Measurements from ENCODE around the gene XKR8.

The XKR8 gene

DNA sequence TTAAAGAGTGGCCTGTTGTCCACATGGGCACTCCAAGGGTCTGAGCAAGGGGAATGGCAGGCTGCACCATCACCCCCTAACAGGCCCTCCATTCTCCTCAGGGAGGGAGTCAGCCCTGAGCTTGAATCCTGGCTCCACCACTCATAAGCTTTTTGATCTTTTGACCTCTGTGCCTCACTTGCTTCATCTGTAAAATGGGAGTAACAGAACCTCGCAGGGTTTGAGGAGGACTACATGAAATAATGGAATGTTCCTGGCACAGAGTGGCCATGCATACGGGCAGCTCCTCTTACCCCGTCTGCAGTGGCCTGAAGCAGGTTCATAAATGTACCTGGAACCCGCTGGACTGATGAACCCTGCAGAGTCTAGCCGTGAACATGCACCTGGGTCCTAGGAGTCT, 2.1 kb upstream of the XKR8 start:
- no peak for DNase-seq

DNA sequence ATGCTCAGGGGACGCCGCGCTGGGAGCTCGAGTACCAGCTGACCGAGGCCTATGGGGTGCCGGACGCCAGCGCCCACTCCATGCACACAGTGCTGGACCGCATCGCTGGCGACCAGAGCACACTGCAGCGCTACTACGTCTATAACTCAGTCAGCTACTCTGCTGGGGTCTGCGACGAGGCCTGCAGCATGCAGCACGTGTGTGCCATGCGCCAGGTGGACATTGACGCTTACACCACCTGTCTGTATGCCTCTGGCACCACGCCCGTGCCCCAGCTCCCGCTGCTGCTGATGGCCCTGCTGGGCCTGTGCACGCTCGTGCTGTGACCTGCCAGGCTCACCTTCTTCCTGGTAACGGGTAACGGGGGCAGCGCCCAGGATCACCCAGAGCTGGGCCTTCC, 1.3 kb upstream of the XKR8 start:
- no peak for DNase-seq

DNA sequence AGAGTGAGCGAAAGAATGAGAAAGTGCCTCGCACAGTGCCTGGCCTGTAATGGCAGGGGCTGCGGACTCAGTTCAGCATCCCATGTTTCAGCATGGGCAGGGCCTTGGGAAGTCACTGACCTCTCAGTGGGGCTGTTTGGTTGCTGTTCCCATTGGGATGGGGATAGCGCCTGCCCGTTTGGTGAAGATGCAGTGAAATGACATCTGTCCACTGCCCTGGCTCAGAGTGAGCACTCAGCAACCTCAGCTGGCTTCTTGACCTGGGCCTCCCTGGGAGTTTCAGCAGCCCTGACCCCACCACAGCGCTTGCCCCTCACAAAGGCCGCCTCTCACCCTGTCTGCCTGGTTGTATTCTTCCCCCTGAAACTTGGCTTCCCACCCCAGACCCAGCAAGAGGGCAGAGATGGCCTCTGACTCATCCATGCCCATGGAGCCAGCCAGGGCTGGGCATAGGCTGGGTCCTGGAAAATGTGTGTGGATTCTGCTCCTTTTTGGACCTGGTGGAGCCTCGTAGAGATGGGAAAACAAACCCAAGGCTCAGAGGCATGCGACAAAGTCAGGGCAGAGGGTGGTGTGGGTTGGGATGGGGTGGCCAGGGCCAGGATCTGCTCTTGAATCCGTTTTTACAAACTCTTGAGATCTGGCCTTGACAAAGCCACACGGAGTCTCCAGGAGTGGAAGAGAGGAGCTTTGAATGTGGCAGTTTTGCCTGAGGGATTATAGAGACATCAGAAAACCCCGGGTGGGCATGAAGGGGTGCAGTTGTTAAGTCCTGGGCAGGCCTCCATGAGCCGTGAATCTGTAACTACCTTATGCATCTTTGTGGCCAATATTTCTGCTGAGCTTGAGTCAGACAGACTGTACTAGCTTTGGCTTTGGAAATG, 1.2 kb downstream of the XKR8 start:
- DNase-seq: no peak

DNA sequence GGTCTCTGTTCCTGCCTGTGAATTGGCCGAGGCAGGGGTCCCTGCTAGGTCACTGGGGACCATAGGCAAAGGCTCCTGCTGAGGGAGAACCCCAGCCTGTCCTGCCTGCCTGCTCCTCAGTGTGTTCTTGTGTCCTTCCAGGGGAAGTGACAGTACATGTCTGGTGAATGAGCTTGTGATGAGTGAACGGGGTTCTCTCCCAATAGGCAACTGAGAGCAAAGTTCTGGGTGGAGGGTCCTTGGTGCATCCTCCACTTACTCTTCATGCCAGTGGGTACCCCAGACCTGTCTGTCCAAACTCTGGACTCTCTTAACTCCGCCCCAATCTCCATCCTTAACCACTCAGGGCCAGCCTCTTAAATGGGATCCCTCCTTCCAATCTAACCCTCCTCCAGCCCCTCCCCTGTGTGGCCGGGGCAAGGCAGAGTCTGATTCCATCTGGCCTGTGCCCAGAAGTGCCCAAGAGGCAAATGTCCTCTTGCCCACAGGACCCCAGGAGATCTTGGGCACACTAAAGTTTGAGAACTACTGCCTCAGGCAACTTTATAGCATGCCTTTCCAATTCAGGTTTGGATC, 2.0 kb downstream of the XKR8 start:
- no peak for DNase-seq

DNA sequence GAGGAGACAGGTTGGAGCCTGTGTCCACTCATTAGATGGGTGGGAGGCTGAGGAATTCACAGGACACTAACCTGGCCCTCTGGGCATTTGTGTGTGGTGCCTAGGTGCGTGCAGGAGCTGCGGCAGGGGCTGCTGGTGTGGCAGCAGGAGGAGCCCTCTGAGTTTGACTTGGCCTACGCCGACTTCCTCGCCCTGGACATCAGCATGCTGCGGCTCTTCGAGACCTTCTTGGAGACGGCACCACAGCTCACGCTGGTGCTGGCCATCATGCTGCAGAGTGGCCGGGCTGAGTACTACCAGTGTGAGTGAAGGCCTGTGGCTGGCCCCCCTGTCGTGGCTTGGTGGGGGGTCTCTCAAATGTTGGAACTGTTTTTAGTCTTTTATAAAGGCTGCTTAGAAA, 3.6 kb downstream of the XKR8 start:
- DNase-seq: no peak

DNA sequence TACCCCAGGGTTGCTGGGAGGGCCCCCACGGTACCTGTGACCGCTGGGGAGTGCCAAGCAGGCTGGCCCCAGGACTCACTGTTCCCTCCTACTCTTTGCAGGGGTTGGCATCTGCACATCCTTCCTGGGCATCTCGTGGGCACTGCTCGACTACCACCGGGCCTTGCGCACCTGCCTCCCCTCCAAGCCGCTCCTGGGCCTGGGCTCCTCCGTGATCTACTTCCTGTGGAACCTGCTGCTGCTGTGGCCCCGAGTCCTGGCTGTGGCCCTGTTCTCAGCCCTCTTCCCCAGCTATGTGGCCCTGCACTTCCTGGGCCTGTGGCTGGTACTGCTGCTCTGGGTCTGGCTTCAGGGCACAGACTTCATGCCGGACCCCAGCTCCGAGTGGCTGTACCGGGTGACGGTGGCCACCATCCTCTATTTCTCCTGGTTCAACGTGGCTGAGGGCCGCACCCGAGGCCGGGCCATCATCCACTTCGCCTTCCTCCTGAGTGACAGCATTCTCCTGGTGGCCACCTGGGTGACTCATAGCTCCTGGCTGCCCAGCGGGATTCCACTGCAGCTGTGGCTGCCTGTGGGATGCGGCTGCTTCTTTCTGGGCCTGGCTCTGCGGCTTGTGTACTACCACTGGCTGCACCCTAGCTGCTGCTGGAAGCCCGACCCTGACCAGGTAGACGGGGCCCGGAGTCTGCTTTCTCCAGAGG, 6.8 kb downstream of the XKR8 start:
- no peak for DNase-seq

DNA sequence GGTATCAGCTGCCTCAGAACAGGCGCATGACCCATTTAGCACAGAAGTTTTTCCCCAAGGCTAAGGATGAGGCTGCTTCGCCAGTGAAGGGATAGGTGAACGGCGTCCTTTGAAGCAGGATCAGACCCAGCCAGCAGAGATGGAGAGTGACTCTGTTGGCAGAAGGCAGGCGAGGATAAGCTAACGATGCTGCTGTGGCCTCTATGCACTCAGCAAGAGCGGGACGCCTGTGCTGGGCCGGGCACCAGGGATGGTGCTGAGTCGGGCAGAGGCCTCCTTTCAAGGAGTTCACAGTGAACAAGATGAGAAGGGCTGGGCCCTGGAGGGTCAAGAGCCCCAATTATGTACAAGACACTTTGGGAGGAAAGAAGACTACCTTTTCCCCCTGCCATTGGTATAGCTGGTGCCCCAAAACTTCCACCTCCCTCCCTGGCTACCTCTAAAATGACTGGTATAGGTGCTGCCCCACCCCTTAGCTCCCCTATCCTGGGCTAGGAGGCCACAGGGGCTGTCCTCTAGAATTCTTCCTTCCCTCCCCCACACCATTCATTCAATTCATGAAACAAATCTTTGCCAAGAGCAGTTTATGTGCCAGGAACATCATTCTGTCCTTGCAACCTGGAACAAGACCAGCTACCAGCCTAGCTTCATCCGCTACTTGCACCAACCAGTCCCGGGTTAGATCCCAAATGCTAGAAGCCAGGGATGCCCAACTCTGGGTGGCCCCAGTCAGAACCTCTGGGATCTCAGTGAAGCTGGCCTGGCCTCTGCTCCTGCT, 7.5 kb downstream of the XKR8 start:
- no peak for DNase-seq

DNA sequence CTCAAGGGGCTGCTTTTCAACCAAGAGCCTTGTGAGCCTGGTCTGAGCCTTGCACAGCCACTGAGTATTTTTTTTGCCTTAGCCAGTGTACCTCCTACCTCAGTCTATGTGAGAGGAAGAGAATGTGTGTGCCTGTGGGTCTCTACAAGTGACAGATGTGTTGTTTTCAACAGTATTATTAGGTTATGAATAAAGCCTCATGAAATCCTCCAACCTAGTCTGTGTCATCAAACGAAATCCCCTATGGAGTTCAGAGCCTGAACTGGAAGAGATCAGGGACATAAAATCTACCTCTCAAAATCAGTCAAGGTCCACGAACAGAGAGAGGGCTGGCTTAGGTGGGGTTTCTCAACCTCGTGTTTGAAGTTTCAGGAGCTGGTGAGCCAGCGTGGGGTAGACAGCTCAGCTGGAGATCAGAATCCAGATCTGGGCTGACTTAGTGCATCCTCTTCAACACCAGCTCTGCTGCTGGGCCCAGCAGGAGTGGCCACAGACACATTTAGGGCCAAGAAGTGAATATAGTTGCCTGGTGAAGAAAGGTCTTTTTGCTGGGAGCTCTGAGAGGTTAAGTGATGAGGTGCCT, 8.2 kb downstream of the XKR8 start:
- DNase-seq: no peak

DNA sequence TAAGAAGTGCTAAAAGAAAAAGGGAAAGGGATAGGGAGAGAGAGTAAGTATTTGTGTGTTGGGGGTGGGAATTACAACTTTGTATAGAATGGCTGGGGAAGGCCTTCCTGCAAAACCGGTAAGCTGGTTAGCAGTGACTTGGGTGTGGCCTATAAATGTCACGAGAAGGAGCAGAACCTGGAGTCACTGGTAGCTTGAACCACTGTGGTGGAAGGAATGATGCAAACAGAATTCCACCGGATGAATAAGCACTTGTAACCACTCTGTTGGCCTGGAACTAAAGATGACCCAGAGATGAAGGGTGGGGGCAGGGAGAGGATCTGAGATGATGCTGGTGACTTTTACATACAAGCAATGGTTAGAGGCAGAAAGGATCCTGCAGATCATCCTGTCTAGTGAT, 8.9 kb downstream of the XKR8 start:
- no peak for DNase-seq

DNA sequence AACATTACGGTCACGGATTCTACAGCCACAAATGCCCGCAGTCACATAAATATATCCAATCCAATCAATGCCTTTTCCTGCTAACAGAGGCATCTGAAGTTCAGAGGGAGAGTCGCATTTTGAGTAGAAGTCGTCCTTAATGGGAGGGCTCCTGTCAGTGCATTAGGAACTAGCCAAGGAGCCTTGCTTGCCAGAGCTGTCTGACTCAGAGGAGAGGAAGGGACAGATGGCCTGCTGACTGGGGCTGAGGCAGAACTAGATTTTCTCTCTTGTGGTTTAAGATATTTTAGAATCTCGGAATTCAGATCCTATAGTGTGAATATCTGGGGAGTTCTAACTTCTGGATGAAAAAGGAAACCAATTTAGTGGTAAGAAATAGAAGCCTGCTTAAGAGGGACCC, 10.6 kb downstream of the XKR8 start:
- no peak for DNase-seq

DNA sequence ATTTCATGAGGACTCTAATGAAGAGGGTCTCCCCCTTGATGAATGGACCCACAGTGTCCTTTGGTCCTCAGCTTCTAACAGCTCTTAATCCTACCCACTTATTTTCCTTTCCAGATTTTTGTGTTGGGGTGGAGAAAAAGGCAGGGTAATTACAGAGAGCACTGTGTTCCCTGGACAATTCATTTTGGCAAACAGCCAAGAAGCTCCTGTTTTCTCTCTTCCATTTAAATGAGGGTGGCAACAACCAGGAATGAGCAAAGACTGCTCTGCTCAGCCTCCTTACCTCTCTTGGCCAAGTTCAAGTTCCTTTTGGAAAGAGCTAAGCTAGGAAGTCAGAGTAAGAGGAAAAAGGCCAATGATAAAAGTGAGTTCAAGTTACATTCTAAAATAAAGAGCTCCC, 11.9 kb downstream of the XKR8 start:
- no peak for DNase-seq

DNA sequence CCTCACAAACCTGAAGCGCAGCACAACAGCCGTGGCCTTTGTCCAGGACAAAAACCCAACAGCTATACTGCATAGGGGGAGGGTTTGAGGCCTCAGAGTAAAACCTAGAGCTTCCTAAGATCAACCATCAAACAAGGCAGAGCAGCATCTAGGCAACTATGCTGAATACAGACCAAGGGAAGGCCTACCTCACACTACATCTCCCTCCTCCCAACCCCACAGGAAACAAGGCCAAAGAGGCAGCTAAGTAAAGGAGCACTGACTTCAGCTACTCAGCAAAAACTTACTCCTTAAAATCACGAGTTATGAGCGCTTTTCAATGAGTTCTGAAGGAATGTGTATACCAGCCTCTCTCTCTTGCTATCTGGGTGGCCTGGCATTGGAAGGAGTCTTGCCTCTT, 12.4 kb downstream of the XKR8 start:
- no peak for DNase-seq

DNA sequence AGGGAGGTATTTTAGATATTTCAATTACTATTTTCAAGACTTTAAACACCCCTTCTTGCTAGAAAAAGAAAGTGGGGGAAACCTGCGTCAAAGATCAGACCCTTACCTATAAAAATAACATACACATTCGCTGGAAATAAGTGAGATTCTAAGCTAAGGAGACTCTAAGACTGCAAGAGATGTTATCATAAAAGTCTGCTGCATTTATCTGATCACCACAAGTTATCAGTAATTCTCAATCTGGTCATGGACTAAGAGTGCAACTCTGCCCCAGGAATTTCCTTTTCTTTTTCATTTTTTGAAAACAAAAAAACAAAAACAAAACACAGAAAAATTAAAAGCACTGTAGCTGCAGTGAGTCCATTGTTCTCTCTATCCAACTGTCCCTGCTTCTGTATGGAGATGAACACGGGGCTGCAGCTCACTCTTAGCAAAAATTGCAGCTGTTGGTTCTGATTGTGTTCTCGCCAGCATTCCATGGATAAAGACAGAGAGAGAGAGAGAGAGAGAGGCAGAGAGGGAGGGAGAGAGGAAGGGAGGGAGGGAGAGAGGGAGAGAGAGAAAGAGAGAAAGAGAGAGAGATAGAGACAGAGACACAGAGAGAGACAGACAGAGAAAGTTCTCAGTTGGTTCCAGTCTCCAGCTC, 14.1 kb downstream of the XKR8 start:
- no peak for DNase-seq

DNA sequence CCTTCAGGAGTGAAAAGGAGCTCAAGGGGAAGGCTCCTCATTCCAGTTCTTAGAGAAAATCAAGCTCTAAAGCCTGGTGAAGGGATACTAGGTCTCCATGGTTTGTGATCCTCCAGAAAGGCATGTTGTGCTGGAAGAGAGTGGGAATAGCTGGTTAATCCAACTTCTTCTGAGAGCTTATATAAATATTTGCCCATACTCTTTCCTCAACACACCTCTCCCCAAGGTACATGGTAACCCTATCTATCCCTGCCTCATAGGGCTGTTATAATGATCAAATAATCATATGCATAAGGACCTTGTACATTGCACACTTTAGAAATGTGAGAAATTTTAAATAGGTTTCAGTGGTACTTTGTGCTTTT, 14.6 kb downstream of the XKR8 start:
- no peak for DNase-seq

DNA sequence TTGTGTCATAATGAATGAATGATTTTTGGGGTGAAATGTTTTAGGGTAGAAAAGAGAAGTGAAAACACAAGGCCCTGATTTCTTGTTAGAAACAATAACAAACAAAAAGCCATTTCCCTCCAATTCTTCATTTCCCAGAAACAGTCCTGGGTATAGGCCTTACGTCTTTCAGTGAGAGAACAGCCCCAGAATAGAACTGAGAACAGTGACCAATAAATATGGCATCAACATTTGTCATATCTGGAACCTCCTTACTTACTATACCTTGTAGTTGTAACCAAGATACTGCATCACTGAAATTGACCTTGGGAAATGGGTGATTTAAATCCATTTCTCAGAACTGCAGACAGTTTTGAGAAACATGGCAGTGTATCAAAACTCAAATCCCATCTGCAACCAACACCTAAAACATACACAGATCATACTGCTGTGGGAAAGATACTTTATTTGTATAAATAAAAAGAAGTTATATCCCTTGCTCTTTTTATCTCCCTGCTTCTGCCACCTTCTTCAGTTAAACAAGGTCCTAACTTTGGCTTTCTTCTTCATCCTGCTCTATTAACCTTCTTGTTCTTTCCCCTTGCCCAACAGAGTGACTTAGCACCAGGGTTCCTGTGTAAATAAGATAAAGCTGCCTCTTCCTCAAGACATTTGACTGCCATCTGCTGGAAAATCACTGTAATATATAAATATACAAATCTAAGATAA, 19.5 kb downstream of the XKR8 start:
- DNase-seq: no peak

DNA sequence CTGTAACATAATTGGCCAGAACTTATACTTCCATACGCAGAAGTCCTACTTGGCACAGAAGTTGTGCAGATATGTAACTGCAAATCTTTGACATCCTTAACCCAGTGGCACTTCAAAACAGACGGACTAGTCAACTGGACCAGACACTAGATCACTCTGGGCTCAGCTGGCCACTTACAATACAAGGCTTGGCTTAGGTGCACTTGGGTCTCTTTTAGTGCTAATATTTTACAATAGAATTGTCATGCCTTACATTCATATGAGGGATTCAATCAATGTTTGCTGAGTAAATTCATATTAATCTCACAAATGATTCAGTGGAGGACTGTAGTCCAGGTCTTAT, 20.1 kb downstream of the XKR8 start:
- DNase-seq: no peak

DNA sequence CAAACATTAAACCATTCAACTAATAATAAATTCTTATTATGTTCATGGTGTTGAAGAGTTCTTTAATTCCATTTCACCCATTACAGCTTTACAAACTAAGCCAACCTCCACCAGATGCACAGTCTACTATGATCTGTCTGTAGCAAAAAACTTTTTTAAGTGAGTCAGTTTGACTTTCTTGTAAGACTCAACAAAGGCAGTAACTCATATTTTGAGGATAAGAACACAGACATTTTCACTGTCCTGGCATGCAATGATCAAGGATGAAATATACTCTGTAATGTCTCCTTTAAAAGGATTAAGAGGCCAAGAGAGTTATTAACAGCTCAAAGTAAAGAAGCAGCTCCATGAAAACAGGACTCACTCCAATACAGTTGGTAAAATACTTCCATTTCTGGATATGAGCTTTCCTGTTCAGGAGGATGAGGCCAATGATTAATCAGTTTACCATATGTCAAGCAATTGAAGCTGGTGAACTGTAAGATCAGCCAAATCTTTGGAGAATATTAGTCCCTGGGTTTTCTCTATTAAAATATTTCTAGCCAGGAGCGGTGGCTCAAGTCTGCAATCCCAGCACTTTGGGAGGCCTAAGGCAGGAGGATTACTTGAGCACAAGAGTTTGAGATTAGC, 20.6 kb downstream of the XKR8 start:
- no peak for DNase-seq

DNA sequence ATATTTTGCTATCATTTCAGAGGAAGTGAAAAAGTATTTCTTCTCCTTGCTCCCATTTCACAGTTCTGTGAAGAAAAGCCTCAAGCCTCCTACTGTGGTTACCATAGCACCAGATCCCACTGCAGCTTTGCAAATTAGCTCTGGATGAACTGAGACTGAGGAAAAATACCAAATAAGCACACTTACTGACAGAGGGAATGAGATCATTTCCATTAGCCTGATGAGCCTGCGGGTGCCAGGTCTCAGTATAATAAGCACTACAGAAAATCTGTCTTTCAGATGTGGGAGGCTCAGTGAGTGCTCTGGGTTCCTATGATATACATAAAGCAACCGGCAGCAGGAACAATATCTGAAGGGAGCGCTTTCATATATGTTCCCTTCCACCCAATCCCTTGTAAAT, 21.4 kb downstream of the XKR8 start:
- DNase-seq: no peak

DNA sequence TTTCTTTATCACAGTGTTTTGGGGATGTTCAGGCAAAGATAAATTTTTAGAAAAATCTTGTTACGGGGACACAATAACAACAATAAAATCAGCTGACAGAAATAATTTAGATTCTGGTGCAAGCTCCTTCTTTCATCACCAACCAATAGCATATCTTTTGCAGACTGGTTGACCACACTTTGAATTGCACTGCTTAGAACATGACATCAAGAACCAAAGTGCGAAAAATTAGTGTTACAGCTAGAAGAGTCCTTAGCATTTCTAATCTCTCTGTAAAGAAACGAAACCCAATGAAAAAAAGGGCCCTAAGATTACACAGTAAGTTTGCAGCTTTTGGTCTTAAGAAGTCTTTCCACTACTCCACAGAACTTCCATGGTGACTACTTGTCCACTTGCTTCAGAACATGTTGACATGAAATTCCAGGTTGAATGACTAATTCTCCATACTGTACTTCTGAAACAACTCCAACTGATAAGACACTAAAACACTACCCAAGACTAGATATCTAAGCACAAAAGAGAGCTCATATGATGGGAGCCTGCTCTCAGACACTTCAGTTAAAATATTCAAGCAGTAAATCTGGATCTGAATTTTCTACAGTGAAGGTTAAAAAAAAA, 31.3 kb downstream of the XKR8 start:
- no peak for DNase-seq

DNA sequence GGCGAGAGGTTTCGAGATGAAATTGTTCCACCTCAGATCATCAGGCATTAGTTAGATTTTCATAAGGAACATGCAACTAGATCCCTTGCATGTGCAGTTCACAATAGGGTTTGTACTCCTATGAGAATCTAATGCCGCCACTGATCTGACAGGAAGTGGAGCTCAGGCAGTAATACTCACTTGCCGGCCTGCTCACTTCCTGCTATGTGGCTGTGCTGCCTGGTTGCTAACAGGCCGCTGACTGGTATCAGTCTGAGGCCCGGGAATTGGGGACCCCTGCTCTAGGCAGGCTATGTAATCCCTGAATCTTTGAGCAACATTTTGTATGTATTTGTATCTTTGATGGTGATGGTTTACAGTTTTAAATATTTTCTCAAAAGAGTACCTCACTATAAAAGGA, 32.5 kb downstream of the XKR8 start:
- DNase-seq: peak; percentile 74

DNA sequence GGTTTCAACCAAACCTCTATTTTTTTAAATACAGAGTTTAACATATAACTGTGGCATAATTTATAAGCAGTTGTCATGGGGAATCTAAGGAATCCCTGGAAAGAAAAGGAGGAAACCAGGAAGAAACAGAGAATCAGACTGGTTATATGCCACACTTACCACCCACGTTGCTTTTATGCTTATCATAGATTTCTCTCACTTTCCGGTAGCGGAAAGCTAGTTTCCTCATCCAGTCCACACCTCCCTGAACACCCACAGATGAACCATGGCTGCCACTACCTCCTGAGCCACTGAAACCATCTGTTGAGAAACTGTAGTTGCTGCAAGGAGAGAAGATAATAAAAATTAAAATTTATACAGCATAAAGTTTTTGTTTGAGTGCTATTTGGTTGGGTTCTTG, 33.5 kb downstream of the XKR8 start:
- DNase-seq: peak; percentile 32

Measured in CD4-positive, alpha-beta T cell treated with Interleukin-17A for 4 hours (primary cell).